GM12873 (cell line): Measurements from ENCODE around the gene CRAMP1.

Experiments
- TF ChIP-seq, protein P1 (sequence below): IDR thresholded peaks from 2 replicates; pipeline ENCODE4 v1.5.1; 2012; ENCODE audit warnings: low read depth, mild to moderate bottlenecking, moderate library complexity, low read length, control low read depth; ENCODE audit not compliant: insufficient read depth; ENCODE audit errors: missing control alignments

CRAMP1 gene

DNA sequence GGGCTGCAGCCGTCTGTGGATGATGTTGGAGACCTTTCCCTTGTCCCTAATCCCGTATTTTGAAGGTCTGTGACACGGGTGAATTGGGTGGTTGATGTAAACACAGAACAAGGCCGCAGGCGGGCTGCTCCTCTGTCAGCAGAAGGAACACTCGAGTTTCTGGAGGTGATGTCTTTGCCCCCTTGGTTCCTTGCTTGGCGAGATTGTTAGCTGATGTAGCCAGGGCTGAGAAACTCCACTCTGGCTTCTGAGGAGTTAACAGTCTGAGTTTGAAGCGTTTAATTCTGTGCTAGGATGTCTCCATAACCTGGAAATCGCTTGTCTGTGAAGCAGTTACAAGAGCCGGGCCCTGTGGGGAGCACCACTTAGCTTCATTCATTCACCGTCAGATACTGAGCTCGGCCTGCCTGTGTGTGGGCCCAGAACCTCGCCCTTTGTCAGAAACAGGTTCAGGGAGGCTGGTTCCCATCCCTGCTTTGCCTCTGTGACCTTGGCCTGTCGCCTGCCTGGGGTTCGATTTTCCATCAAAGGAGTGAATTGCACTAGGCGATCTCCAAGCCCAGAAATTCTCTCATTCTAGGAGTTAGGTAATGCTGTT lies 95.1 kb downstream of the CRAMP1 start:
- TF ChIP-seq, protein P1, sequence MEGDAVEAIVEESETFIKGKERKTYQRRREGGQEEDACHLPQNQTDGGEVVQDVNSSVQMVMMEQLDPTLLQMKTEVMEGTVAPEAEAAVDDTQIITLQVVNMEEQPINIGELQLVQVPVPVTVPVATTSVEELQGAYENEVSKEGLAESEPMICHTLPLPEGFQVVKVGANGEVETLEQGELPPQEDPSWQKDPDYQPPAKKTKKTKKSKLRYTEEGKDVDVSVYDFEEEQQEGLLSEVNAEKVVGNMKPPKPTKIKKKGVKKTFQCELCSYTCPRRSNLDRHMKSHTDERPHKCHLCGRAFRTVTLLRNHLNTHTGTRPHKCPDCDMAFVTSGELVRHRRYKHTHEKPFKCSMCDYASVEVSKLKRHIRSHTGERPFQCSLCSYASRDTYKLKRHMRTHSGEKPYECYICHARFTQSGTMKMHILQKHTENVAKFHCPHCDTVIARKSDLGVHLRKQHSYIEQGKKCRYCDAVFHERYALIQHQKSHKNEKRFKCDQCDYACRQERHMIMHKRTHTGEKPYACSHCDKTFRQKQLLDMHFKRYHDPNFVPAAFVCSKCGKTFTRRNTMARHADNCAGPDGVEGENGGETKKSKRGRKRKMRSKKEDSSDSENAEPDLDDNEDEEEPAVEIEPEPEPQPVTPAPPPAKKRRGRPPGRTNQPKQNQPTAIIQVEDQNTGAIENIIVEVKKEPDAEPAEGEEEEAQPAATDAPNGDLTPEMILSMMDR: no peak

DNA sequence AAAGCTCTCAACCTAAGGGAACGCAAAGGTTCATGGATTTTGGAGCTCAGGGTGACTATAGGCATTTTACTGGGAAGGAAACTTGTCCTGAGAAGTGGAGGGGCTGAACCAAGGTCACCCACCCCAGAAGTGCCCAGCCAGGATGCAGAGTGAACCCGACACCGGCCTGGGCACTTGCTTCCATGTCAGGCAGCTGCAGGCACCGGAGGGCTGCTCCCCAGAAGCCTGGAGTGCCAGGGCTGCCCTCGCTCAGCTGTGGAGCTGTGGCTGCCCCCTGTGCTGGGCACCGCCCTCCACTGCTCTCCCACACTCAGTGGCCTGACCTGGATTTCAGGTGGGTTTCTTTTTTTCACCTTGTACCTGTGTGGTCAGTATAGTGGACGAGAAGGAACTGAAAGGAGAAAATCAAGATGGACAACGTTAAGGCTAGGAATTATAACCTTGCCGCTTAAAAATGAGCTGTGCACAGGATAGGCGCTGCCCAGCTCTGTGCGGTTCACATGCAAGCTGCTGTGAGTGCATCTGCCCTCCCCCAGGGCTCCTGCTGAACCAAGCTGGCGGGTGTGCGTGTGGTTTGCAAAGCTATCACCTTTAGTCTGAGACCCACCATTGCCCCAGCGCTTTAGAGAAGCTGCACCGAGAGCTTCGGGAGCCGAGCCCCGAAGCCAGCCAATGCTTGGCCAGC lies 96.1 kb downstream of the CRAMP1 start:
- TF ChIP-seq, protein P1: no peak

DNA sequence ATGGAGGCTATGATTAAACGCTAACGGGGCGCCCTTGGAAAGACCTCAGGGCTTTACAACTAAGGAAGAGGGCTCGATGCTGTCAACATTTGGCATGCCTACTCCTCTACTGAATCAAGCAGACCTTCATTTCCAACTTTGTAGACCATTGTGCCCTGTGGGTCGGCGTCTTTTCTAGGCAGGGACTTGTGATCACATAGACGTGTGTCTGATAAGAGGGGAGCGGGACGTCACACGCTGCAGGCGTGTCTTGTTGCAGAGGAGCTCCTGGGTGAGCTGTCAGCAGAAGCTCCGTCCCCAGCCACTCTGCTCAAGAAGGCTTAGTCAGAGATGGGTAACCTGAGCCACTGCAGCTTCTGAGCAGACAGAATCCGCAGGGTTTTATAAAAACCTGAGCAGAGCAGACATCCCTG lies 96.6 kb downstream of the CRAMP1 start:
- TF ChIP-seq, protein P1: no peak

DNA sequence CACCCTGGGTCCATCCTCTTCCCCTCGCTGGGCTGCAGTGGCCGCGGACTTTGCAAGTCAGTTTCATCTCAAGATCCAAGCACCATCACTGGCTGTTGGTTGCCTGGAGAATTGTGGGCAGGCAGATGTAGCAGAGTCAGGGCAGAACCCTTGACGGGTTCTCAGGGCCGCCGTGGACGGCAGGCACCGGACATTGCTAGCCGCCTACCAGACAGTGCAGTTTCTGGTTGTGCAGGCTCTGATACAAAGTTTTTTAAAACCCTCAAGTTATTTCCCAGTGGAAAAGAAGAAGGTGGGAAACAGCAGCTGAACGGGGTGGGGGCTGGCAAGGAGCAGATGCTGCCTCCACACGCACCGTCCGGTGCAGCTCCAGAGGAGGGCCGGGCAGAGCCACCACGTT lies 97.2 kb downstream of the CRAMP1 start:
- TF ChIP-seq, protein P1: no peak

DNA sequence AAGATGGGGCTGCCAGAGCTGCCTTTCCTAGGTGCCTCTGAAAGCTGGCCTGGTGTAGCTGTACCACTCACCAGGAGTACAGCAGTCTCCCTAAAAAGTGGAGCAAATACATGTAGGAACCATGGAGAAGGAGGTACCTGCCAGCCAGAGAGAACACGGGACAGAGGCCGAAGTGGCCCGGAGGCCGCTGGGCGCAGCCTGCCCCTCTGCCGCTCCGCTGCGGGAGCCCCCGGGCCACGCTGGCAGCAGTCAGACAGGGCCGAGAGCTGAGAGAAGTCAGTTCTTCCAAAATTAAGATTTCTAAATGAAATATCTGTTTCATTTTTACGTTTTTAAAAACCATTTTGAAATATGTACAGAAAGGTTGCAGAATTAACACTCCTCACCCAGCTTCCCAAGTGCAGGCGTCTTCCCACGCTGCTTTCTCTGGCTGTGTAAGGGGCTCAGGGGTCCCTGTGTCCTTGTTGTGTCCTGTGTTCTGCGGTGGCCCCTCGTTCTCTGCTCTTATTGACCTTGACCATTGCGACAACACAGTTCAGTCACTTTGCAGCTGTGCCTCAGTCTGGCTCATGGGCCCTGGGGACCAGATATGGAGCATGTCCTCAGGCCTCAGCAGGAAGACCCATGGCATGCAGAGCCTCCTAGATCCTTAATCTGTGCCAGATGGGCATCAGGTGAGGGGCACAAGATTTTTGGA lies 98.8 kb downstream of the CRAMP1 start:
- TF ChIP-seq, protein P1: no peak

DNA sequence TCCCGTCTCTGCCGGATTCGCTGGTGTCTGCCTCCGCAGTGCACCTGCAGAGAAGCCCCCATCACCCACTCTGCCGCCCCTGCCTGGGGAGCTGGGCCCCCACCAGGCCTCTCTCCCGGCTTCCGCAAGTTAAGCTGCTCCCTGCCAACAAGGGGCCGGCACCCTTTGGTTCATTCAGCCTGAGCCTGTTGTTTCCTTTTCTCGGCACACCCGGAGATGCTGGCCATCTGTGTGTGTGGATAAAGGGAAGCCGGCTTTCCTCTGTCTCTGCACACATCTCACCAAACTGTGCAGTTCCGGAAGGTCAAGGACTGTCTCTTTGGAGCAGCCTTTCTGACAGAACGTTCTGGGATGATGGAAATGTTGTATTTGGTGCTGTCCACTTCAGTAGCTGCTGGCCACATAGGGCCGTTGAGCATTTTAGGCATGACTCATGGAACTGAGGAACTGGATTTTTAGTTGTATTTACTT lies 100.7 kb downstream of the CRAMP1 start:
- TF ChIP-seq, protein P1: no peak

DNA sequence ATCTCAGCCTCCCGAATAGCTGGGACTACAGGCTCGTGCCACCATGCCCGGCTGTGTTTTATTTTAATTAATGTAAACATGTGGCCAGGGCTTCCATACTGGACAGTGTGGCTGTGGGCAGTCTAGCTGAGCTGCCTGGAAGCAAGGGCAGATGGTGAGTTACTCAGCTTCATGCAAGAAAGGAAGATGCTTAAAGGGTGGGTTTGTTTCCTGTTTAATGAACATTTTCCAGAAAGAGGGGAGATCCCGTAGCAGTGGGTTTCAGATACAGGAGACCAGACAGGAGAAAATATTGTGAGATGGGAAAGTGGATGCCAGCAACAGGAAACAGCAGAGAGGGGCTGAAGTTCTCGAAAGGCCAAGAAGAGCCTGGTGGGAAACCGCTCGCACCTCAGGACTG lies 101.2 kb downstream of the CRAMP1 start:
- TF ChIP-seq, protein P1: no peak
